ENCODE data around the gene ABCD1.

GRCh38 chrX:153766098-153766817 is 41.6 kb downstream of the ABCD1 start:
- no peak for TF ChIP-seq POLR2A (IDR thresholded peaks at IDR 0.05; ENCODE audit: low read depth, low read length)
- no peak for TF ChIP-seq POLR2AphosphoS5 (IDR thresholded peaks at IDR 0.05; ENCODE audit: low read depth, low read length)
- no peak for TF ChIP-seq TAF1 (IDR thresholded peaks at IDR 0.05; ENCODE audit: low read depth, low read length)
- no peak for TF ChIP-seq SPI1 (IDR thresholded peaks at IDR 0.05; ENCODE audit: low read depth, low read length)
- no peak for TF ChIP-seq POU2F2 (IDR thresholded peaks at IDR 0.05; ENCODE audit: low read depth, low read length)
- no peak for TF ChIP-seq PAX5 (IDR thresholded peaks at IDR 0.05; ENCODE audit: insufficient read depth, low read length, severe bottlenecking)

Measured in GM12891 (cell line).